ENCODE measurements around the gene SLC7A9.

The SLC7A9 gene

DNA sequence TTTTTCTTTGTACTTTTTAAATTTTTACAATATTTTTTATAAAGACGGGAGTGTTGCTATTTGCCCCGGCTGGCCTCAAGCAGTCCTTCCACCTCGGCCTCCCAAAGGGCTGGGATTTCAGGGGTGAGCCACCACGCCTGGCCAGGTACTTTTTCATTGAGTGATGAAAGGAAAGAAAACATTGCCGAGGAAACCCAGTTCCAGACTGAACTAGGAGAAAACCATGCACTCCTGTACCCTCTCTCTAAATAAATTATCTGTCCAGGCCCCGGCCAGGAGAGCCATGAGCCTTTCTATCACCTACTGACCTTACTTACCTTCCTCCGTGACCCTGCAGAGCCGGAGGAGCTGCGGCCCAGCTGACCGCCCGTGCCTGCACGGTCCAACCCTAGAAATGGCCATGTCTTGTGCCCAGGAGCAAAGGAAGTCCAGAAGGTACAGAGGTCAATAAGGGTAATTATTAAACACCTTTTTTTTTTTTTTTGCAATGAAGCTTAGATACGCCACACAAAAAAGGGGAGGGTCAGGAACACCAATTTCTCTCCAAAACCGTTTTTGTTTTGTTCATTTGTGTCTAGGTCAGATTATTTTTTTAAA is at the start of gene SLC7A9:
SLC7A9 (minus strand) TSS at position 399 of the 597 bp plus-strand sequence. CDS start 1,233 bp downstream, outside the sequence.
- Mint-ChIP-seq H3K4me1 (ENCODE audit: low read depth) (peaks cover 7% of the 10 kb centered on the region), H3K27me3 (no peaks in the 10 kb centered on the region), H3K4me3 (no peak within 1 kb of the TSS)

GRCh38 chr19:32919365-32919764 is 49.8 kb upstream of the SLC7A9 start:
- Mint-ChIP-seq H3K4me3 (no peak overlapping the region), H3K4me1 (ENCODE audit: low read depth) (peaks cover 5% of the 10 kb centered on the region), H3K27ac (no peak overlapping the region), H3K27me3 (no peaks in the 10 kb centered on the region), H3K36me3 (ENCODE audit: low read depth) (peaks cover 39% of the 10 kb centered on the region), H3K9me3 (no peaks in the 10 kb centered on the region)
- no peak for DNase-seq

More for the DNA sequence above, at the start of gene SLC7A9:
- DNase-seq, result no peak
- Mint-ChIP-seq H3K9me3 (no peaks in the 10 kb centered on the region), H3K36me3 (ENCODE audit: low read depth) (no peaks in the 10 kb centered on the region), H3K27ac (no peak within 1 kb of the TSS)

DNA sequence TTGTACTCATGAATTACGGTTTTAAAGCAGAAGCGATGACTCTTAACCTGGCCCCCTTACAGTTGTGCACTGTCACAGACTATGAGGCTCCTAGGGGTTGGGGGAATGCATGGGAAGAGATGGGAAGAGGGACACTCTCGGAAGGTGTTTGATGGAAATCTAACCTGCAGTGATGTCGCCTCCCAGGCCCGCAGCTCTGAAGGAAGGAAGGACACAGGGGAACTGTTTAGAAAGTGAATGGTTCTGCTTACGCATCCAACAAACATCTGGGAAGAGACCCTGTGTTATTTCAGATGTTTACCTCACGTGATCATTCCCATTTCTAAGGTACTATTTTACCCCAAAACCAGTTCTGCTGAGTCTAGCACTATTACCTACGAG is 48.0 kb upstream of the SLC7A9 start:
- Mint-ChIP-seq H3K4me1 (ENCODE audit: low read depth) (peaks cover 5% of the 10 kb centered on the region), H3K27ac (no peak overlapping the region), H3K4me3 (no peak overlapping the region), H3K27me3 (no peaks in the 10 kb centered on the region), H3K36me3 (ENCODE audit: low read depth) (peaks cover 32% of the 10 kb centered on the region), H3K9me3 (no peaks in the 10 kb centered on the region)
- no peak for DNase-seq

DNA sequence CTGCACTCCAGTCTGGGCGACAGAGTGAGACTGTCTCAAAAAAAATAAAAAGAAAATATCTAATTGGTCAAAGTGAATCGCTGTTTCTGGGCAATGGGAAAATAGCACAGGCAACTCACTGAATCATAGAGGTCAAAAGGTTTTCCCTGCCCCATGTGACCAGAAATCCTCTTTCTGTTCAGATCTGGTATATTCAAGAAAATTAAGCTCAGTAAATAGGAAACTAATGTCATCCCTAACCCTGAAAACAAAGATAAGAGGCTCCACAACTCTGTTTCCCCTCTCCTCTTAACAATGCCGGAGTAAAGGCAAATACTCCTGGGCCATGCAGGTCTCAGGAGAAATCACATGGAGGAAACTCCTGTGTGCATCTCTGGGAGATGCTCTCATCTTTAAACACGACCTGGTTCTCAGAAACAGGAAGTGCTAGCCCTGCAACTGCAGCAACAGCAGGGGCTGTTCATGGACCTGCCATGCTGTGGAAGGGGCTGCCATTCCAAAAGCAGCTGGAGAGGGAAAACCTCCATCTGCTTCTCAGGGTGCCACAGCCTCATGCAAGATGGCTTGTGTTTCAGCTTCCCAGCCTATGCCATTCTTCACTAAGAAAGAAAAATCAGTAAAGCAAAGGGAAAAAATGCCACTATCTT is 47.5 kb upstream of the SLC7A9 start:
- Mint-ChIP-seq H3K27me3 (no peaks in the 10 kb centered on the region), H3K27ac (no peak overlapping the region), H3K36me3 (ENCODE audit: low read depth) (peaks cover 32% of the 10 kb centered on the region), H3K4me3 (no peak overlapping the region), H3K9me3 (no peaks in the 10 kb centered on the region), H3K4me1 (ENCODE audit: low read depth) (peaks cover 5% of the 10 kb centered on the region)
- no peak for DNase-seq

GRCh38 chr19:32914879-32915660 is 45.5 kb upstream of the SLC7A9 start:
- no peak overlapping the region for H3K27ac Mint-ChIP-seq
- H3K4me1 Mint-ChIP-seq (ENCODE audit: low read depth), result no peaks in the 10 kb centered on the region
- H3K36me3 Mint-ChIP-seq (ENCODE audit: low read depth), result peaks cover 39% of the 10 kb centered on the region
- H3K4me3 Mint-ChIP-seq, result no peak overlapping the region
- DNase-seq, result no peak
- H3K27me3 Mint-ChIP-seq, result no peaks in the 10 kb centered on the region
- no peaks in the 10 kb centered on the region for H3K9me3 Mint-ChIP-seq

GRCh38 chr19:32911467-32911866 is 41.9 kb upstream of the SLC7A9 start:
- H3K4me1 Mint-ChIP-seq (ENCODE audit: low read depth), result no peaks in the 10 kb centered on the region
- no peak for DNase-seq
- H3K27me3 Mint-ChIP-seq, result no peaks in the 10 kb centered on the region
- H3K9me3 Mint-ChIP-seq, result peaks cover under 1% of the 10 kb centered on the region
- H3K4me3 Mint-ChIP-seq, result no peak overlapping the region
- H3K27ac Mint-ChIP-seq, result no peak overlapping the region
- H3K36me3 Mint-ChIP-seq (ENCODE audit: low read depth), result peaks cover 52% of the 10 kb centered on the region

DNA sequence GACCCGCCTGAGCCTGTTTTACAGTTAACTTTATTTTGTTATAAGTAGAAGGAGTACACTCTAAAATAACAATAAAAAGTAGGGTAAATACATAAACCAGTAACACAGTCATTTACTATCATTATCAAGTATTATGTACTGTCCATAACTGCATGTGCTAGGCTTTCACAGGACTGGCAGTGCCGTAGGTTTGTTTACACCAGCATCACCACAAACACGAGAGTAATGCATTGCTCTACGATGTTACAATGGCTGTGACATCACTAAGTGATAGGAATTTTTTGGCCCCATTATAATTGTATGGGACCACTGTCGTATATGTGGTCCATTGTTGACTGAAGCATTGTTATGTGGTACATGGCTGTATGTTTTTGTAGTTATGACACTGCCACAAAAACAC is 41.3 kb upstream of the SLC7A9 start:
- H3K27me3 Mint-ChIP-seq, result no peaks in the 10 kb centered on the region
- peaks cover 57% of the 10 kb centered on the region for H3K36me3 Mint-ChIP-seq (ENCODE audit: low read depth)
- peaks cover 6% of the 10 kb centered on the region for H3K9me3 Mint-ChIP-seq
- H3K4me1 Mint-ChIP-seq (ENCODE audit: low read depth), result no peaks in the 10 kb centered on the region
- H3K4me3 Mint-ChIP-seq, result no peak overlapping the region
- no peak overlapping the region for H3K27ac Mint-ChIP-seq
- DNase-seq, result no peak

- Mint-ChIP-seq H3K27me3 (no peaks in the 10 kb centered on the region), H3K36me3 (ENCODE audit: low read depth) (peaks cover 57% of the 10 kb centered on the region)
Observed at GRCh38 chr19:32910094-32910493, 40.5 kb upstream of the SLC7A9 start.

GRCh38 chr19:32909257-32909656 is 39.7 kb upstream of the SLC7A9 start:
- Mint-ChIP-seq H3K27me3 (no peaks in the 10 kb centered on the region), H3K4me3 (no peak overlapping the region), H3K9me3 (peaks cover 12% of the 10 kb centered on the region), H3K36me3 (ENCODE audit: low read depth) (peaks cover 51% of the 10 kb centered on the region), H3K27ac (no peak overlapping the region), H3K4me1 (ENCODE audit: low read depth) (no peaks in the 10 kb centered on the region)
- DNase-seq, result no peak

More at GRCh38 chr19:32910094-32910493, 40.5 kb upstream of the SLC7A9 start:
- no peaks in the 10 kb centered on the region for H3K4me1 Mint-ChIP-seq (ENCODE audit: low read depth)
- peaks cover 10% of the 10 kb centered on the region for H3K9me3 Mint-ChIP-seq
- H3K4me3 Mint-ChIP-seq, result no peak overlapping the region
- no peak for DNase-seq
- no peak overlapping the region for H3K27ac Mint-ChIP-seq

- Mint-ChIP-seq H3K4me1 (ENCODE audit: low read depth) (no peaks in the 10 kb centered on the region), H3K9me3 (peaks cover 12% of the 10 kb centered on the region), H3K27ac (no peak overlapping the region), H3K36me3 (ENCODE audit: low read depth) (peaks cover 49% of the 10 kb centered on the region), H3K27me3 (no peaks in the 10 kb centered on the region), H3K4me3 (no peak overlapping the region)
- no peak for DNase-seq
Observed at GRCh38 chr19:32908641-32909190, 39.1 kb upstream of the SLC7A9 start.

DNA sequence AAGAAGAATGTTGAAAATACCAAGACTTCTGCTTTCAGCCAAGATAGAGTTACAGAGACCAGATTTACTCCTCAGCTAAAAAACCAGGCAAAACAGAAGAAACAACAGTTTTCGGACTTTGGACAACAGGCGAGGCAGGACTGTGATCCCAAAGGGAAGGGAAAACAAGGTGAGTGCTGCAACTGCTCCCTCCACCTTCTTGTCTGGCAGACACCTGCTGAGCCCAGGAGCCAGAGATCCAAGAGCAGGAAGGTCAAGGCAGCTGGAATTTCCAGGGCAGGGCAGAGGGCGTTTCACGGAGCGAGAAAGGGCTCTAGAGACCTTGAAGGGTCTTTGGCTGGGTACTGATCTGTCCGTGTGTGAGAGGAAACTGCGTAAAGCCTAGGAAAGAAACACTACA is 32.9 kb upstream of the SLC7A9 start:
- Mint-ChIP-seq H3K27ac (no peak overlapping the region), H3K36me3 (ENCODE audit: low read depth) (peaks cover 39% of the 10 kb centered on the region), H3K4me1 (ENCODE audit: low read depth) (no peaks in the 10 kb centered on the region), H3K4me3 (no peak overlapping the region), H3K9me3 (peaks cover 12% of the 10 kb centered on the region), H3K27me3 (no peaks in the 10 kb centered on the region)
- no peak for DNase-seq

DNA sequence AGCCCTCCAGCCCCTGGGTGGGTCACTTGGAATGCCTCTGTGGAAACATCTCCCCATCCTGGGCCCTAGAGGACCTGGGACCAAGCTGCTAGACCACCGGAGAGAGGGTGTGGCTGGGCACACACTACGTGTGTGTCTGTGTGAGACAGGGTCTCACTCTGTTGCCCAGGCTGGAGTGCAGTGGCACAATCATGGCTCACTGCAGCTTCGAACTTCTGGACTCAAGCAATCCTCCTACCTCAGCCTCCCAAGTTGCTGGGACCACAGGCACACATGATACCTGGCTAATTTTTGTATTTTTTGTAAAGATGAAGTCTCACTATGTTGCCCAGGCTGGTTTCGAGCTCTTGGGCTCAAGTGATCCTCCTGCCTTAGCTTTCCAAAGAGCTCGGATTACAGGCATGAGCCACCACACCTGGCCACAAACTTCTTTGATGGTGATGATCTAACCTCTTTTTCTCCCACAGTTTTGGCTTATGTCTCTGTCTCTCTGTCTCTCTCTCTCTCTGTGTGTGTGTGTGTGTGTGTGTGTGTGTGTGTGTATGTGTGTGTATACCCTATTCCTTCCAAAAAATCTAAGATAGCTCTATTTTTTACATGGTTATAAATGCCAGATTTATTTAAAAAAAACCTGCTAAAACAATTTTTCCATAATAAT is 32.1 kb upstream of the SLC7A9 start:
- H3K4me3 Mint-ChIP-seq, result no peak overlapping the region
- peaks cover 4% of the 10 kb centered on the region for H3K4me1 Mint-ChIP-seq (ENCODE audit: low read depth)
- no peaks in the 10 kb centered on the region for H3K27me3 Mint-ChIP-seq
- H3K9me3 Mint-ChIP-seq, result peaks cover 12% of the 10 kb centered on the region
- no peak overlapping the region for H3K27ac Mint-ChIP-seq
- peaks cover 38% of the 10 kb centered on the region for H3K36me3 Mint-ChIP-seq (ENCODE audit: low read depth)
- DNase-seq, result no peak

- Mint-ChIP-seq H3K4me3 (no peak overlapping the region), H3K4me1 (ENCODE audit: low read depth) (peaks cover 10% of the 10 kb centered on the region), H3K36me3 (ENCODE audit: low read depth) (peaks cover 58% of the 10 kb centered on the region), H3K27me3 (no peaks in the 10 kb centered on the region), H3K27ac (no peak overlapping the region), H3K9me3 (peaks cover 20% of the 10 kb centered on the region)
- no peak for DNase-seq
Observed at GRCh38 chr19:32896516-32897214, 27.1 kb upstream of the SLC7A9 start.

- DNase-seq, result no peak
- peaks cover 23% of the 10 kb centered on the region for H3K9me3 Mint-ChIP-seq
- peaks cover 59% of the 10 kb centered on the region for H3K36me3 Mint-ChIP-seq (ENCODE audit: low read depth)
- no peak overlapping the region for H3K4me3 Mint-ChIP-seq
- no peak overlapping the region for H3K27ac Mint-ChIP-seq
- H3K27me3 Mint-ChIP-seq, result no peaks in the 10 kb centered on the region
- peaks cover 10% of the 10 kb centered on the region for H3K4me1 Mint-ChIP-seq (ENCODE audit: low read depth)
Observed at GRCh38 chr19:32895384-32895783, 25.8 kb upstream of the SLC7A9 start.
